A673 (cell line): ENCODE data around the gene CFHR3.
"Not testable (repeated sequence)": the region's sequence is repeated elsewhere in the genome, so short reads cannot be mapped to it uniquely, and the experiment has no call there.

Experiments used
- EZH2 ChIP-seq: fragments of 200-600 bp; sonication (generic); IDR thresholded peaks from 2 replicates; pipeline ENCODE4 v1.6.1; 2017; ENCODE audit warnings: borderline replicate concordance, low read depth, mild to moderate bottlenecking, mixed read lengths, antibody characterized with exemption, low read length; ENCODE audit not compliant: poor library complexity, severe bottlenecking
- TF ChIP-seq, protein P1 (sequence below): fragments of 300-800, 200-600 bp; sonication (generic); conservative IDR thresholded peaks from 2 replicates; pipeline ENCODE4 v1.5.1; 2017; ENCODE audit warnings: low read depth, mild to moderate bottlenecking, antibody characterized with exemption, low read length, moderate library complexity, mixed read lengths

DNA sequence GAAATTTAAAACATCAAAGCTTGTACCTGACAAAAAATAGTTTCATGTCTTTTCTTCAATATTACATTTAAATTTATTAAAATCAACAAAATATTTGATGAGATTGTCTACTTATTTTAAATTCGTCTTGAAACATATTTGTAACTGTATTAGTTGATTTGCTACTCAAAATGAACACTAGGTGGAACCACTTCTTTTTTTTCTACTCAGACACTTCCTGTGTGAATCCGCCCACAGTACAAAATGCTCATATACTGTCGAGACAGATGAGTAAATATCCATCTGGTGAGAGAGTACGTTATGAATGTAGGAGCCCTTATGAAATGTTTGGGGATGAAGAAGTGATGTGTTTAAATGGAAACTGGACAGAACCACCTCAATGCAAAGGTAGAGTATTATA is 53.2 kb downstream of the CFHR3 start:
- TF ChIP-seq, protein P1, sequence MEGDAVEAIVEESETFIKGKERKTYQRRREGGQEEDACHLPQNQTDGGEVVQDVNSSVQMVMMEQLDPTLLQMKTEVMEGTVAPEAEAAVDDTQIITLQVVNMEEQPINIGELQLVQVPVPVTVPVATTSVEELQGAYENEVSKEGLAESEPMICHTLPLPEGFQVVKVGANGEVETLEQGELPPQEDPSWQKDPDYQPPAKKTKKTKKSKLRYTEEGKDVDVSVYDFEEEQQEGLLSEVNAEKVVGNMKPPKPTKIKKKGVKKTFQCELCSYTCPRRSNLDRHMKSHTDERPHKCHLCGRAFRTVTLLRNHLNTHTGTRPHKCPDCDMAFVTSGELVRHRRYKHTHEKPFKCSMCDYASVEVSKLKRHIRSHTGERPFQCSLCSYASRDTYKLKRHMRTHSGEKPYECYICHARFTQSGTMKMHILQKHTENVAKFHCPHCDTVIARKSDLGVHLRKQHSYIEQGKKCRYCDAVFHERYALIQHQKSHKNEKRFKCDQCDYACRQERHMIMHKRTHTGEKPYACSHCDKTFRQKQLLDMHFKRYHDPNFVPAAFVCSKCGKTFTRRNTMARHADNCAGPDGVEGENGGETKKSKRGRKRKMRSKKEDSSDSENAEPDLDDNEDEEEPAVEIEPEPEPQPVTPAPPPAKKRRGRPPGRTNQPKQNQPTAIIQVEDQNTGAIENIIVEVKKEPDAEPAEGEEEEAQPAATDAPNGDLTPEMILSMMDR = not testable (repeated sequence)
- TF ChIP-seq EZH2 = not testable (repeated sequence)
